H1 (cell line): ENCODE results near the gene CPPED1. TPM values are rescaled to one million over a fixed set of nuclear protein-coding genes. Genes with fewer than 3 reads are reported as not detected.

Source experiments
- BACH1 ChIP-seq: IDR thresholded peaks from 2 replicates; pipeline ENCODE4 v1.6.1; 2012; ENCODE audit warnings: low read length, improper control_type of control experiment
- CHD7 ChIP-seq: fragments of 300-600 bp; sonication (generic); IDR thresholded peaks from 2 replicates; pipeline ENCODE4 v1.7.1; 2012; ENCODE audit warnings: low read length, moderate library complexity, mild to moderate bottlenecking, inconsistent platforms; ENCODE audit not compliant: insufficient replicate concordance
- CREB1 ChIP-seq: IDR thresholded peaks from 2 replicates; pipeline ENCODE4 v1.6.1; 2012; ENCODE audit warnings: inconsistent platforms
- CTCF ChIP-seq, 3 experiments: IDR thresholded peaks; 1 replicate in 2 of 3; 2 replicates in 1 of 3; pipeline versions ENCODE4 v1.5.1 to v1.6.1; 2011; ENCODE audit warnings: low read length in 3 of 3, mild to moderate bottlenecking in 3 of 3, inconsistent platforms in 2 of 3, low read depth in 1 of 3, moderate library complexity in 1 of 3; ENCODE audit not compliant: insufficient read depth in 1 of 3; ENCODE audit errors: control extremely low read depth in 1 of 3
- HDAC2 ChIP-seq, 2 experiments: fragments of 300-600 bp in 1 of 2; sonication (generic) in 1 of 2; IDR thresholded peaks; 2 replicates each; pipeline ENCODE4 v1.6.1; 2011 to 2012; ENCODE audit warnings: low read depth in 2 of 2, low read length in 2 of 2, mild to moderate bottlenecking in 2 of 2, moderate library complexity in 2 of 2, borderline replicate concordance in 1 of 2, inconsistent platforms in 1 of 2
- HDAC6 ChIP-seq: IDR thresholded peaks from one replicate; pipeline ENCODE4 v1.7.1; 2012; ENCODE audit warnings: low read depth, mild to moderate bottlenecking, inconsistent platforms, low read length, moderate library complexity
- KDM4A ChIP-seq: IDR thresholded peaks from one replicate; pipeline ENCODE4 v1.7.1; 2012; ENCODE audit warnings: low read depth, mild to moderate bottlenecking, moderate library complexity, low read length, inconsistent platforms; ENCODE audit not compliant: severe bottlenecking
- POU5F1 ChIP-seq: IDR thresholded peaks from 2 replicates; pipeline ENCODE4 v1.6.1; 2011; ENCODE audit warnings: low read depth, mild to moderate bottlenecking, low read length, moderate library complexity
- TEAD4 ChIP-seq: IDR thresholded peaks from 2 replicates; pipeline ENCODE4 v1.6.1; 2012; ENCODE audit warnings: low read depth, low read length, inconsistent platforms, mixed read lengths
- YY1 ChIP-seq: IDR thresholded peaks from 2 replicates; pipeline ENCODE4 v1.6.1; 2011; ENCODE audit warnings: low read depth, mild to moderate bottlenecking, low read length
- polyA plus RNA-seq, 7 experiments: library from polyadenylated mRNA; depleted of rRNA in 3 of 7; stranded (reverse) in 5 of 7; unstranded in 2 of 7; fragments of >200 nt in 5 of 7; fragments of 200-250 nt in 2 of 7; gene quantifications; 1 replicate in 5 of 7; 2 replicates in 1 of 7; 4 replicates in 1 of 7; pipeline versions ENCODE4 v1.2.1 to v1.2.3, GENCODE V29; 2011 to 2013; ENCODE audit warnings: missing spikeins in 2 of 7, mixed read lengths in 2 of 7
- total RNA-seq: library from RNA; stranded (reverse); fragmentation: NEBNext Ultra II Directional; extraction: Animal tissue kit (Norgen Biotek cat#: 25700); gene quantifications from 2 replicates; pipeline ENCODE4 v1.2.1, GENCODE V29; 2021

CPPED1 gene
- total and polyA plus RNA-seq, 2 of the 8 experiments (the other 6 are each of a cell fraction or from before 2014, with no cell fraction given): 3.5 to 11.2 TPM

GRCh38 chr16:12655537-12655936 lies 148.2 kb downstream of the CPPED1 start (continued):
- TF ChIP-seq CHD7 (no peak), BACH1 (no peak), TEAD4 (no peak), CREB1 (no peak), CTCF (IDR thresholded peaks at IDR 0.05; ENCODE audit: control extremely low read depth in 1 of 3, insufficient read depth in 1 of 3, low read depth in 1 of 3, low read length in 3 of 3) (no peak), KDM4A (no peak), HDAC2 (IDR thresholded peaks at IDR 0.05; ENCODE audit: borderline replicate concordance in 1 of 2, low read depth in 2 of 2, low read length in 2 of 2) (no peak), YY1 (no peak), HDAC6 (no peak), POU5F1 (no peak)
